ENCODE measurements around the gene ILF2.
A peak's percentile ranks its signal among the peaks of the same experiment; 100 is the strongest.
"Not testable (repeated sequence)": the region's sequence is repeated elsewhere in the genome, so short reads cannot be mapped to it uniquely, and the experiment has no call there.

The ILF2 gene

GRCh38 chr1:153647346-153647714 is 23.5 kb downstream of the ILF2 start:
- no peak for DNase-seq

GRCh38 chr1:153646672-153647345 is 24.0 kb downstream of the ILF2 start:
- DNase-seq, result no peak

GRCh38 chr1:153643816-153644215 is 27.0 kb downstream of the ILF2 start:
- no peak for DNase-seq

- no peak for DNase-seq
These were observed 27.7 kb downstream of the ILF2 start for GRCh38 chr1:153643100-153643499.

GRCh38 chr1:153642161-153642560 is 28.6 kb downstream of the ILF2 start:
- DNase-seq, result no peak

GRCh38 chr1:153640861-153641260 is 29.9 kb downstream of the ILF2 start:
- DNase-seq, result no peak

GRCh38 chr1:153640213-153640612 is 30.6 kb downstream of the ILF2 start:
- not testable (repeated sequence) for DNase-seq

GRCh38 chr1:153639280-153639679 is 31.5 kb downstream of the ILF2 start:
- no peak for DNase-seq

- no peak for DNase-seq
These were observed 32.5 kb downstream of the ILF2 start for GRCh38 chr1:153638261-153638660.

GRCh38 chr1:153636312-153636711 is 34.5 kb downstream of the ILF2 start:
- no peak for DNase-seq

GRCh38 chr1:153635872-153636271 is 34.9 kb downstream of the ILF2 start:
- no peak for DNase-seq

GRCh38 chr1:153633754-153634665 is 36.8 kb downstream of the ILF2 start, which contains the start of gene CHTOP:
Gene CHTOP, plus strand, starts transcription at chr1:153634066. Its CDS starts 2,523 bp downstream, at chr1:153636589.
- peak; percentile 96 for DNase-seq

- DNase-seq, result no peak
These were observed 37.5 kb downstream of the ILF2 start for GRCh38 chr1:153633161-153633753.

- DNase-seq, result no peak
These were observed 39.5 kb downstream of the ILF2 start for GRCh38 chr1:153631047-153632022.

GRCh38 chr1:153630384-153630783 is 40.4 kb downstream of the ILF2 start:
- DNase-seq, result no peak

- no peak for DNase-seq
These were observed 40.8 kb downstream of the ILF2 start for GRCh38 chr1:153629971-153630370.

- no peak for DNase-seq
These were observed 41.5 kb downstream of the ILF2 start for GRCh38 chr1:153629343-153629665.

GRCh38 chr1:153628638-153629342 is 42.0 kb downstream of the ILF2 start:
- DNase-seq, result no peak

- DNase-seq, result no peak
These were observed 42.8 kb downstream of the ILF2 start, which contains the start of gene S100A1 for GRCh38 chr1:153627715-153628626. Gene S100A1, plus strand, starts transcription at chr1:153628434. Its CDS starts 2,088 bp downstream, at chr1:153630522.

GRCh38 chr1:153626904-153627714 is 43.7 kb downstream of the ILF2 start, which contains the start of gene S100A13:
Gene S100A13, minus strand, starts transcription at chr1:153627505. Its CDS starts 1,033 bp downstream, at chr1:153626472.
- peak; percentile 67 to 80 for DNase-seq

All from NCI-H1930 (cell line).